Measurements from ENCODE around the gene MORN5. TPM values are rescaled to one million over a fixed set of nuclear protein-coding genes. Genes with fewer than 3 reads are reported as not detected.

The MORN5 gene
- total RNA-seq, 1 experiment from 2014 or later = not detected

DNA sequence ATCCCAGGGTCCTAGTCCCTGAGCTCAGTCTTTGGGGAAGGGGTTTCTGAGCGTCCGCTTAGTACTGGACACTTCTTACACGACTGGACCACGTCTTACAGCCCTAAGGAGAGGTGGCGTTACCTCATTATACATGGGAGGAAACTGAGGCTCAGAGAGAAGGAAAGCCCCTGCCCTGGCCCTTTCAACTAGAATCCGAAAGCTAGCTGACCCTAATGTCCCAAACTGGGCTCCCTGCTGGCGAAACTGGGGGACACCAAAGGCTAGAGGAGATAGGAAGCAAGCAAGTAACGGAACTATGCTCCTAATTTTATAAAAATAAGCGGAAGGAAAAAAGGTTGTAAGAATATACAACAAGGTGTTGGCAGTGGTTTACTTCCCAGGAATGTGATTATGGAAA, 54.8 kb downstream of the MORN5 start:
- no peak for DNase-seq (ENCODE audit: low read depth)

DNA sequence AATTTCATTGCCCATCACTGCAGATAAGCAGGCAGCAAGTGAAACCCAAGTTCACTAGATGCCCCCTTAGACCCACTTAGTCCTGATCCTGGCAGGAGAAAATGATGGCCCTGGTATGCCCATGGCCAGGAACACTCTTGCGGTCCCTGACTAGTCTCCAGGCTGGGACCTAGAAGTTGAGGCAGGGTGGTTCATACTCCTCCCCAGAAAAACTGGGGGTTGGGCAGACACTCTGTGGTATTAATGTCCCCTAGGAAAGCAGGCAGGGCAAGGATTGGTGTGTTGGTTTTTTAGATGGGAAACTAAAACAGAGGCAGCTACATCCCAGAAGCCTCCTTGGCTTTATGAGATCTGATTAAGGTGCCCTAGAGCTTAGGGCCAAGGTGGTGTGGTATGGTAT, 56.0 kb downstream of the MORN5 start:
- no peak for DNase-seq (ENCODE audit: low read depth)

DNA sequence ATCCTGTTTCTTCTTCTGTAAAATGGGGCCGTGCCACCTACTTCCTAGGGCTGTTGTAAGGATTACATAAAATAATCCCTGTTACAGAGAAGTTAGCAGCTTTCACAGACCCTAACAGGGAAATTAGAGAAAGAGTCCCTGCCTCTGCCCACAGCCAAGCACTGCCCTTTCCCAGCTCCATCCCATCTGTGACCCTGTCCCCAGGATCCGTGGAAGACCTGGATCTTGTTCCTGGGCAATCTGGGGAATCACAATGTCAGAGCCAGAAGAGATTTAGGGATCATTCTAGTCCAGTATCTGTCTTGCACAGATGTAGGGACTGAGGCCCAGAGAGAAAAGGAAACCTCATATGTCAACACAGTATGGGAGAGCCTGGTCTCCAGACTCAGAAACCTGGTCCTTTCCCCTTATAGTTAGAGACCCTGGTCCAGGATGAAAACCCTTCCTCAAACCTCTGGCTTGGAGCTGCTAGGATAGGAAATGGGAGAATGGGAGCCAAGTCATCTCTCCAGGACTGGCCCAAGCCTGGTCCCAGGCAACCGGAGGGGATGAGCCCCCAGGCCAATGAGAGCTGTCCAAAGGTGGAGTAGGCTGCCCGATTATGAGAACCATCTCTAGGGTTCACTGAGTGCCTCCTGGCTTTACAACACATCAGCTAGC, 56.6 kb downstream of the MORN5 start:
- DNase-seq (ENCODE audit: low read depth) = no peak

DNA sequence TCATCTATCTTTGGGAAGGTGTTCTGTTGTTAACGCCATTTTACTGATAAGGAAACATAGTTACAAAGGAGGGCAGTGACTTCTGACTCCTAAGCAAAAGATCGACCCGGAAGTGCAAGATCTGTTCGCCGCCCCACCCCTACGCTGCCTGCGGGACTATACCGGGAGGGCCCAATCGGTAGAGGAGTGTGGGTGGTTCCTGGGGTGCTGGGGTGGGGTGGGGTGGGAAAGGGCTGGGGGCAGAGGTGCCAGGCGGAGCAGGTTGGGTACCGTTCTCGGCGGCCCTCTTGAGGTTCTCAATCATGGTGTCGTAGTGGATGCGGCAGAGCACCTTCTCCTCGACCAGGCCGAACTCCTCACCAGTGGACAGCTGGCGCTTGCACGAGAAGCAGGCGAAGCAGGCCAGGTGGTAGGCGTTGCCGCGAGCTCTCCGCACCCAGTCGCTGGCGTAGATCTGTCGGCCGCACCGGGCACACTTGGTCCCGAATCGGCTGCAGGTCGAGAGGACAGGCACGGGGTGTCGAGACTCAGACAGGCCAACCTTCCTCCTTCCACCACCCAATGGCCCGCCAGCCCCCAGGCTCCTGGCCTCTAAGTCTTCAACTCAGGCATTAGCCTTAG, 57.2 kb downstream of the MORN5 start:
- no peak for DNase-seq (ENCODE audit: low read depth)

DNA sequence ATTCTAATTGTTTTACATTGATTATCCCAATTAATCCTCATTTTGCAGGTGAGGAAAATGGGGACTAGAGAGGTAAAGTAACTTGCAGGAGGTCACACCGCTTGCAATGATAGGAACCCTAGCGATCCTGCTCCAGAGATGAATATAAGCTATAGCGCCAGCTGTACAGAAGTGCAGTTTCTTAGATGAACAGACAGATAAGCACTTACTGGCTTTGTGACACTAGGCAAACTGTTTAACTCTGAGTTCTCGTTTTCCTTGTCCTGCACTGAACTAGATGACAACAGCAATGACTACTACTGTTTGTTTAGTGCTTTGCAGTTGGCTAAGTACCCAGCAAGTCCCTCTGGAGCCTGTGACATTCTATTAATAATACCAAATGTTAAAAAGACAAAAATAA, 57.9 kb downstream of the MORN5 start:
- DNase-seq (ENCODE audit: low read depth) = no peak

- DNase-seq (ENCODE audit: low read depth) = peak; percentile 49
Measured at GRCh38 chr9:122218071-122218934, 58.6 kb downstream of the MORN5 start.

GRCh38 chr9:122218935-122219855, 59.5 kb downstream of the MORN5 start:
- DNase-seq (ENCODE audit: low read depth) = no peak

DNA sequence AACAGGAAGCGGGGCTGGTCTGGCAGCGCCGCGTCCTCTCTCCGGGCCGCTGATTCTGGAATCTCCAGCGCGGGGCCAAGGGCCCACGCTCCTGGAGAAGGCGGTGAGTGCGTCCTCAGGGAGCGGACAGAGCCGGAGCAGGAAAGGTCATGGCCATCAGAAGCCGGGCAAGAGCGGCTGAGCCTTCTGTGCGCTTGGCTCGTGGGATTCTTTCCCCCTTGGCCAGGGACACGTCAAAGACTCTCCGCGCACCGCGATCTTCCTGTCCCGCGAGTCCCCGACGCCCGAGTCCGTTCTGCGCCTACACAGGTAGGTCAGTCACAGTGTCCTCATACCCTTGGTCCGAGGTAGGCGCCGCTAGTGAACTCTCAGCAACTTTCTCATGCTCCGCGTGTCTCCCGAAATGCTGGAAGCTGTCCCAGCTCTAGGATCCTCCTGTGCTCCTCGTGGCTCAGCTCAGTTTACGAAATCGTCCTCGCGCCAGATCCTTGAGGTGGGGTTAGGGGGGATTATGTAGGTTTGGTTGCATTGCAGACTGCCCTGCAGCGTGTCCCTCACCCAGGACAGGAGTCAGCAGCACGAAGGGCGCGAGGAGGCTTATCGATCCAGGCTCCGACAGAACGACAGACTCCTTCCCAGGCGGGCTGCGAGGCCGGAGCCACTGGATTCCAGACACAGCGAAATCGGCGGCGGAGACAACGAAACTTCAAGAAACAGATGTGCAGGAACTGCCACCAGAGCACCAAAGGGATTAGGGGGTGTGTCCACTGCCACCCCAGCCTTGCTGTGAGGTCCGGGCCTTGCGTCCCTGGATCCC, 60.4 kb downstream of the MORN5 start:
- no peak for DNase-seq (ENCODE audit: low read depth)

- DNase-seq (ENCODE audit: low read depth) = no peak
Measured at GRCh38 chr9:122220673-122221182, 61.0 kb downstream of the MORN5 start.

DNA sequence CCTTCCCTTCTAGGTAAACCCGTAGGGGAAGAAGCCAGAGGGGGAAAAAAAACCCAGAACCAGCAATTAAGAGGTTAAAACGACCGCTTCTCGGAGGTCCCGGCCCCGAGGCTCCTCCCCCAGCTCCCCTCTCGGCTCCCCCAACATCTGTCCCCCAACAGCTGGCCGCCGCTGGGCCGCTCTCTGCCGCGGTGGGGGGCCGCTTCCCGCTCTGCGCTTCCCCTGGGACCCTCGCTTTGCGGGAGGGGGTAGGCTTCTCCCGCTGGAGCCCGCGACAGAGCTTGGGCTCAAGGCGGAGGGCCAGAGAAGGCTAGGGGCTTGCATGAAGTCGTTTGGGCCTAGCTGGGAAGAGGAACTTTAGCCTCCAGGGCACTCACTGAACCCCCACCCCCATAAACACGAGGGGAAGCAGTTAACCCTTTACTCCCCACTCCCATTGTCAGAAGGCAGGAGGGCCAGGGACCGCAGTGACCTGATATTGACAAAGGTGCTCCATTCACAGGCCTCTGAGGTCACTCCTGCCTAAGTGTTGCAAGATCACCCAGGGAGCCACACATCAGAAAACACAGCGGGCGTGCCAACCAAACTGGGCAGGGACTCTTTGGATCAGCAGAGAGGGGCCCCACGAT, 61.6 kb downstream of the MORN5 start:
- DNase-seq (ENCODE audit: low read depth) = no peak

DNA sequence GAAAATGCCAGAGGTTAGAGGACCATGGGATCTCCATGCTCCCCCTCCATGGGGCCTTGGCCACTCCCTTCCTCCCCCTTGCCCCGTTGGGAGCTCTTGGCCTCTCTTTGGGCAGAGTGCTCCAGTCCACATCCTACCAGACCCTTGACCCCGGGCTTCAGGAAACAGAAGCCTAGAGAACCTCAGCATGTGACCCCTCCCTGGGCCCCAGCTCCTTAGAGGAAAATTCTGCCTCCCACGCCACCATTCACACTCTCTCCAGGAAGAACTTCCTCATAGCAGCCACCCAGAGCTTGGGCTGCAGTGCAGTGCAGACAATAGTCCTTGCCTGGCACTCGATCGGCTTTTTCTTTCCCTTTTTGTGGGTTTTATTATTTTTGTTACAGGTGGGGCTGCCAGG, 63.1 kb downstream of the MORN5 start:
- no peak for DNase-seq (ENCODE audit: low read depth)

DNA sequence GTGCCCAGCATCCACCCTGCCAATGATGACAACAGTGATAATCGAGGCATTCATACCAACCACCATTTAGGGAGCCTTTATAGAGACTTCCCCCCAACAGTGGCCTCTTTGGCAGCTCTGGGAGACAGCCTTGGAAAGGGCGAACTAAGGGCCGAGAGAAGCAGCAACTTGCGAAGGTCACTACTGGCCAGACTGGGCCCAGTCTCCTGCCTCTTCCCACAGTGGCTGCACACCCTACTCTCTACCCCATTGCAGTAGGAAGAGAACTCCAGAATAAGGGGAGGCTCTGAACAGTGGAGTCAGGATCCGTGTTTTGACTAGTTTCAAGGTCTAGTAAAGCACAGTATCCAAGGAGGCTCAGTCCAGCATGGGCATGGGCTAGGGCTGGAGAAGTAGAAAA, 63.7 kb downstream of the MORN5 start:
- DNase-seq (ENCODE audit: low read depth) = no peak

DNA sequence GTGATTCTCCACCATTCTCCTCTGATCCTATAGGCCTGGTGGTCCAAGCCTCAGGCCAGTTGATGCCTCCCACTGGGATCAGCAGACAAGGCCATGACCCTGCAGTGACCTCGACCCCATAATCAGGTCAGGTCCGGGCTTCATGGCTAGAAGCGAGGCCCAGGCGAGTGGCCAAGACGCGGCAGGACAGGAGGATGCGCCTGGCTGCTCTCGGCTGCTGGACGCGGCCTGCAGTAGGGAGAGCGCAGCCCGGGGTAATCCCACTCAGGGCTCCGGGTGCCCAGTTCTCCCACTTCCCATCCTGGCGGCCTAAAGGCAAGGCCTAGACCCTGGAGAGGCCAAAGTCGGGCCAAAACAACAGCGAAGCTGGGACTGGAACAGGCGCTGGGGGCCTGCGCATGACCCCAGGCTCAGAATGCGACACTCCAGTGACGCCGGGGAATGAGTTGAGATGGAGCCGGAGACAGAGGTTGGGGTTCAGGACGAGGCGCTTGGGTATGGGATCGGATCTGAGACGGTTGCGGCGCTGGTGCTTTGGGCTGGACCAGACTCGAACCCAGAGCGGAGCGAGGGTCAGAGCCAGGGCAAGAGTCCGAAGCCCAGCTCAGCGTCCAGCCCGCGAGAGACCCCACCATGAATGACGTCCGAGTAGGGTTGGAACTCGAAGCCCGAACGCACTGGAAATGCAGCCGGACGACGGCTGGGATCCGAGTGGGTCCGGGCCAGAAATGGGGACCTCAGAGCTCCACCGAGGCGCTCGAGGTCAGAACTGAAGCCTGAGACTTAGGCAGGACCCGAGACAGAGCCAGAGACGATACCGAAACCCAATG, 65.8 kb downstream of the MORN5 start:
- no peak for DNase-seq (ENCODE audit: low read depth)

DNA sequence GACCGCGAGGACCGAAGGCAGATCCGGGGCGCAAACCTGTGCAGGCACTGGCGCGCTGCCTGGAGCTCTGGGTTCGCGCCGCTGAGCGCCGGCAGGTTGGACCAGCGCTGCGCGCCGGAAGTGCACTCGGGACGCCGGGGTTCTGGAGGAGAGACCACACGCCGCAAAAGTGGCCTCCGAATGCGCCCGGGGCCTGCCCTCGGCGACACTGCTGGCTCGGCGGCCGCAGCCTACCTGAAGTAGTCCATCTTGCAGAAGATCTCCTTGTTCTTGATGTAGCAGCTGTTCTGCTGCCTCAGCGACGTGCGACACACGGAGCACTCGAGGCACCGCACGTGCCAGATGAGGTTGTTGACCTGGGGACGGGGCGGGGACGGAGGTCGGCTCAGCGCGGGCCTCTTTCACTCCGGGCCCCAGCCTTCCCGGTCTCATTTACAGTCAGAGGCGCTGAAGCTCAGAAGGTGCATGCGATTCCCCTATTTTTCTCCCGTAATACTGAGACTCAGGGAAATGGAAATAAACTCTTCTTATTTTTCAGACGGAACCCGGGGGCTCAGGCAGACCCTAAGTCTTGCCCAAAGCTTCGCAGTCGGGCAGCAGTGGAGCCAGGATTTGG, 66.5 kb downstream of the MORN5 start:
- DNase-seq (ENCODE audit: low read depth) = no peak

DNA sequence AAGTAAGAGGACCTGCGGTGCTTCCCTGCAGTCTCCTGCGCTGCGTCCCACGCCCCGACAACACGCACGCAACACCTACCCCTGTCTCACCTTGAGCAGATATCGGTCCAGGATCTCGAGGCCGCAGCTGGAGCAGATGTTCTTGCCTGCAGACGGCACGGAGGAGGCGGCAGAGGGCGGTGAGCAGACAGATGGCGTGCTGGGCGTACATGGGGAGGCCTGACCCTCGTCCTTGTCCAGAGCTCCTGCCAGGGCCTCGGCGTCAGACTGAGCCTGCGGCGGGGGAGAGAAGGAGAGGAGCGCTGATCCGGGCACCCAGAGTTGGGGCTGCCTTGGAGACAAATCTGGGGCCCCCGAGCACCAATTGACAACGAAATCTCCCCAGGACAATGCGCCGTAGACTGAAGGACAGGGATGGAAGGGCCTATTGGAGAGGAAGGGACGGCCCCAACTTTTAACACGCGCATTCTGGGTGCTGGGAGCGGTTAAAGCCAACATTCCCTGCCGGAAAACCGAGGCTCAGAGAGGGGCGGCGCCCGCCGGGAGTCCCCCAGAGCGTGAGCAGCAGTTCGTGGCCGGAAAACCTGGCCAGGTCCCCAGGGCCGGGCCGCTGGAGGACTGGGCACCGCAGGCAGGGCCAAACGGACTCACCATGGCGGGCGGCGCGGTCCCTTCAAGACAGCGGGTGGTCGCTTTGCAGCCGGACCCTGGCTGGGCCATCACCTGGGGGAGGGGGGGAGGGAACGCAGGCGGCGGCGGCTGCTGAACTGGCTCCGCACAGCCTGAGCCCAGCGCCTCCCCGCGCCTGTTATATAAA, 67.3 kb downstream of the MORN5 start:
- DNase-seq (ENCODE audit: low read depth) = no peak

- DNase-seq (ENCODE audit: low read depth) = no peak
Measured at GRCh38 chr9:122227575-122227900, 67.8 kb downstream of the MORN5 start.

- DNase-seq (ENCODE audit: low read depth) = no peak
Measured at GRCh38 chr9:122228191-122228567, 68.5 kb downstream of the MORN5 start.

Data from Daoy (cell line).